ENCODE results near the gene TMEM125. TPM values are rescaled to one million over a fixed set of nuclear protein-coding genes. Genes with fewer than 3 reads are reported as not detected.

Gene TMEM125
- total RNA-seq, 2 donors from 2014 or later = not detected

DNA sequence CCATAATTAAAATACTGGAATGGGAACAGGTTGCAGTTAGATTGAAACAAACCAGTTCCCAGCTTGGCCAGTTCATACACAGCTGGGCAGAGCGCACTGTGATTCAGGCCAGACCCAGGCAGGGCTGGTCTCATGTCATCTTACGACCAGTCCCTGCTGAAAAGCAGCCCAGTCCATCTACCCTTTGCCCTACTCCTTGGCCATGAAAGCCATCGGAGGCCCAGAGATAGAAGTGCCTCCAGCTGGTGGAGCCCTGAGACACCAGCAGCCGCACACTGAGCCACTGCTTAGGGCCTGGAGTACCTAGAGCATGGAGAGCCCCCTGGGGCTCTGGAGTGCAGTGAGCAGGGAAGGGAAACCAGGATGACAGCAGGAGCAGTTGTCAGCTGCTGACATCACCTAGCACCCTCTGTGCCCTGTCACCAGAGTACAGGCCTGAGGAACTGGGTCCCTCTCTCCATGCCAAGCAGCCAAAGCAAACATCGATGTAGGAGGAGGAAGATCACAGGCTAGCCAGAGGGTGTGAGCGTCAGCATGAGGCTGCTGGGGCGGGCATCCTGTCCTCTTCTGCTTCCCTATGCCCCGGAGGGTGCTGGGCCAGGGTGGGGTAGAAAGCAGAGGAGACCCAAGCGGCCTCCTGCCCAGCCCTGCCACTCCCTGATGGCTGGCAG, 34.2 kb upstream of the TMEM125 start:
- Mint-ChIP-seq H3K4me1 (ENCODE audit: low read depth) (no peaks in the 10 kb centered on the region), H3K9me3 (no peaks in the 10 kb centered on the region), H3K27me3 (ENCODE audit: low read depth) (no peaks in the 10 kb centered on the region), H3K4me3 (no peak overlapping the region), H3K27ac (no peak overlapping the region), H3K36me3 (ENCODE audit: insufficient read depth in 2 of 2) (no peaks in the 10 kb centered on the region)
- ATAC-seq (replicated peaks in 1 of 2) = no peak
- DNase-seq = no peak

DNA sequence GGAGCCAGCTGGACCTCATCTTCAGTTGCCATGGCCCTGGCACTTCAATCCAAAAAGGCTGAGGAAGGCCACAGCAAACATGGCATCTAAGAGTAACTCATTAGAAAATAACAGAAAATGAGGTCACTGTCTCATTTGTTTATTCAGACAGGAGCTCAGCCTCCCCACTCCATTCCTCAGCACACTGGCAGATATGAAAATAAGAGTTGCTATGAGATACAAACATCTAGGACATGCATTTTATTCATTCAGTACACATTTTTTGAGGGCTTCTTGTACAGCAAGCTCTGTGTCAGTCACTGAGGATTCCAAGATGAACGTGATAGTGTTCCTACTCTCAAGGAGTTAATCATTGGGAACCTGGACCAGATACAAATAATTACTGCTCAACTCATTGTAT, 32.7 kb upstream of the TMEM125 start:
- no peaks in the 10 kb centered on the region for H3K36me3 Mint-ChIP-seq (ENCODE audit: insufficient read depth in 2 of 2)
- ATAC-seq (replicated peaks in 1 of 2) (no peak), DNase-seq (no peak)
- no peaks in the 10 kb centered on the region for H3K27me3 Mint-ChIP-seq (ENCODE audit: low read depth)
- H3K27ac Mint-ChIP-seq = no peak overlapping the region
- H3K4me1 Mint-ChIP-seq (ENCODE audit: low read depth) = no peaks in the 10 kb centered on the region
- H3K9me3 Mint-ChIP-seq = no peaks in the 10 kb centered on the region
- no peak overlapping the region for H3K4me3 Mint-ChIP-seq

DNA sequence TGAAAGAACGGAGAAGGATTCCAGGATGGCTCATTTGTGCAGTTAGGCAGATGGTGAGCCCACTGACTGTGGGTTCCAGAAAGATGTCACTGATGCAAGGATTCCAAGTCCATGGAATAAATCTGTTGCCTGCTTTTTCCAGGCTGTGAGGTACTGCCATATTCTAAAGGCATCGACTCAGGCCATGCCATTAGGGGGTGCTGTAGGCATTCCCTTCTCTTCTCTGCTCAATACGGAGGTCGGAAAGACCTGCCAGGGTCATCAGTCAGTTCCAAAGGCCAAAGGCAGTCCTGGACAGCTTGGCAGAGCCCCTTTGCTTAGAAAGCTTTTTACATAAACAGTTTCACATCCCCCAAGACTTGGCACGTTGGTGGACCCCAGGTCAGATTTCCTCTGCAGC, 31.7 kb upstream of the TMEM125 start:
- no peaks in the 10 kb centered on the region for H3K9me3 Mint-ChIP-seq
- no peak overlapping the region for H3K4me3 Mint-ChIP-seq
- H3K4me1 Mint-ChIP-seq (ENCODE audit: low read depth) = no peaks in the 10 kb centered on the region
- ATAC-seq (replicated peaks in 1 of 2) = peak; percentile 53 to 55
- H3K27ac Mint-ChIP-seq = no peak overlapping the region
- H3K27me3 Mint-ChIP-seq (ENCODE audit: low read depth) = no peaks in the 10 kb centered on the region
- DNase-seq = peak; percentile 34 to 44
- no peaks in the 10 kb centered on the region for H3K36me3 Mint-ChIP-seq (ENCODE audit: insufficient read depth in 2 of 2)

DNA sequence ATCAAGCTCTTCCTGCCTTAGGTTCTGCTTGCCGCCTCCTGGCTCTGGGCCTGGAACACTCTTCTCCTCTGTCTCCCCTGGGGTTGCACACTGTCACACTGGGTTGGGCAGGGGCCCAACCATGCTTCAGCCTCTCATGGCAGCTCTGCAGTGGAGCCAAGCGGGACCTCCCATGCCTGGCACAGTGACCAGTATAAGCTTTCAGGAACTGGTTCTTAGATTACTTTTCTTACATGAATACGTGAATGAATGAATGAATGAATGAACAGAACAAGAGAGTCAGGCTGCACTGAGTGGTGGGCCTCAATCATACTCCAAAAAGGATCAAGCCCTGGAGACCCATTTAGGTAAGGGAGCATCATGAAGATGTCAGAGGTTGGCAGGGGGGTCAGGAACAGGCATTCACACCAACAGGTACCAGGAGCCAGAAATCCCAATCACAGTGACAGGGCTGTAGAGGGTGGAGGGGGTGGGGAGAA, 30.8 kb upstream of the TMEM125 start:
- DNase-seq (no peak), ATAC-seq (replicated peaks in 1 of 2) (no peak)
- Mint-ChIP-seq H3K27ac (no peak overlapping the region), H3K4me1 (ENCODE audit: low read depth) (no peaks in the 10 kb centered on the region), H3K36me3 (ENCODE audit: insufficient read depth in 2 of 2) (no peaks in the 10 kb centered on the region), H3K27me3 (ENCODE audit: low read depth) (no peaks in the 10 kb centered on the region), H3K9me3 (no peaks in the 10 kb centered on the region), H3K4me3 (no peak overlapping the region)

- no peaks in the 10 kb centered on the region for H3K27me3 Mint-ChIP-seq (ENCODE audit: low read depth)
- DNase-seq (no peak), ATAC-seq (replicated peaks in 1 of 2) (no peak)
- H3K36me3 Mint-ChIP-seq (ENCODE audit: insufficient read depth in 2 of 2) = no peaks in the 10 kb centered on the region
- no peaks in the 10 kb centered on the region for H3K4me1 Mint-ChIP-seq (ENCODE audit: low read depth)
- H3K27ac Mint-ChIP-seq = no peak overlapping the region
- H3K9me3 Mint-ChIP-seq = no peaks in the 10 kb centered on the region
- H3K4me3 Mint-ChIP-seq = no peak overlapping the region
Observed at GRCh38 chr1:43239484-43239883, 30.3 kb upstream of the TMEM125 start.

DNA sequence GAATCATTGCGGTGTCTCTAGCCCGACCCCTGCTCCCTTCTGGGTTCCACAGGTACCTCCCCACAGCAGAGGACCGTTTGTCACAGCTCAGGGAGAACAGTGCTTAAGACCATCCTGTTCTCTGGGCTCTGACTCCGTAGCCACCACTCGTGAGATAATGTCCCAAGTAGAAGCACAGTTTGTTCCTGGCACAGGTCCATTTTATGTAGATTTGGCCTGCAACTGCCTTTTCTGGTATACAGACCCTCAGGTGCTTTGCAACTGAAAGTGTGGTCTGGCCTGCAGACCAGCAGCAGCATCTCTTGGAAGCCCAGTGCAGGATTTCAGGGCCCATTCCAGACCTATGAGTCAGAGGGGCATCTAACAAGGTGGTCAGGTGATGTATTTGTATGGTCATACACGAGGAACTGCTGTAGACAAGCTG, 28.4 kb upstream of the TMEM125 start:
- H3K27me3 Mint-ChIP-seq (ENCODE audit: low read depth) = no peaks in the 10 kb centered on the region
- H3K4me3 Mint-ChIP-seq = no peak overlapping the region
- no peaks in the 10 kb centered on the region for H3K36me3 Mint-ChIP-seq (ENCODE audit: insufficient read depth in 2 of 2)
- DNase-seq (no peak), ATAC-seq (replicated peaks in 1 of 2) (no peak)
- no peaks in the 10 kb centered on the region for H3K9me3 Mint-ChIP-seq
- no peaks in the 10 kb centered on the region for H3K4me1 Mint-ChIP-seq (ENCODE audit: low read depth)
- no peak overlapping the region for H3K27ac Mint-ChIP-seq

DNA sequence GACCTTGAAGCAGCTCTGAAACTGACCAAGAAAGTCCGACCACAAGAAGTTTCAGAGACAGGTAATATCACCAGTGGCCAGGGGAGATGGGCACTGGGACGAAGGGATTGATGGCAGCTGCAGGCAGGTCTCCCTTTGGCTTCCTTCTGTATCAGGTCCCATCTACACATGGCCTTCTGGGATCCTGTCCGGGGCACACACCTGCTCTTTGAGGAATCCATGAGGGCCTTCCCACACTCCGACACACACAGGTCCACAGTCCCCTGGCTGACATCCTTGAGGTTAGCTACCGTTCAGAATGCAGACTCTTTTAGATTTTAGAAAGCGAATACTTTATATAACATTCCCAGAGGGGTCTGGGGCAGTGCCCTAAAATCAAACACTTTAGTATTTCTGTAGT, 26.5 kb upstream of the TMEM125 start:
- H3K4me3 Mint-ChIP-seq = no peak overlapping the region
- H3K4me1 Mint-ChIP-seq (ENCODE audit: low read depth) = no peaks in the 10 kb centered on the region
- no peak overlapping the region for H3K27ac Mint-ChIP-seq
- DNase-seq = no peak
- no peaks in the 10 kb centered on the region for H3K27me3 Mint-ChIP-seq (ENCODE audit: low read depth)
- peaks cover 0 to 1% of the 10 kb centered on the region in 2 donors for H3K9me3 Mint-ChIP-seq
- no peak for ATAC-seq (replicated peaks in 1 of 2)
- no peaks in the 10 kb centered on the region for H3K36me3 Mint-ChIP-seq (ENCODE audit: insufficient read depth in 2 of 2)

- Mint-ChIP-seq H3K27me3 (ENCODE audit: low read depth) (no peaks in the 10 kb centered on the region), H3K4me1 (ENCODE audit: low read depth) (no peaks in the 10 kb centered on the region), H3K9me3 (peaks cover 0 to 1% of the 10 kb centered on the region in 2 donors), H3K27ac (peak overlapping the region; percentile 5), H3K4me3 (no peak overlapping the region), H3K36me3 (ENCODE audit: insufficient read depth in 2 of 2) (no peaks in the 10 kb centered on the region)
- no peak for ATAC-seq (replicated peaks in 1 of 2)
- DNase-seq = no peak
Observed at GRCh38 chr1:43246466-43247213, 23.1 kb upstream of the TMEM125 start.

- no peak for ATAC-seq (replicated peaks in 1 of 2)
Observed at GRCh38 chr1:43247256-43247921, 22.4 kb upstream of the TMEM125 start.

GRCh38 chr1:43250351-43250761, 19.4 kb upstream of the TMEM125 start:
- no peak for DNase-seq
- Mint-ChIP-seq H3K9me3 (peaks cover 0 to 1% of the 10 kb centered on the region in 2 donors), H3K4me1 (ENCODE audit: low read depth) (no peaks in the 10 kb centered on the region), H3K4me3 (no peak overlapping the region), H3K27ac (no peak overlapping the region), H3K36me3 (ENCODE audit: insufficient read depth in 2 of 2) (no peaks in the 10 kb centered on the region), H3K27me3 (ENCODE audit: low read depth) (peaks cover 7% of the 10 kb centered on the region)
- no peak for ATAC-seq (replicated peaks in 1 of 2)

More at GRCh38 chr1:43247256-43247921, 22.4 kb upstream of the TMEM125 start:
- no peak for DNase-seq
- Mint-ChIP-seq H3K27ac (peak overlapping the region; percentile 5), H3K9me3 (peaks cover 0 to 1% of the 10 kb centered on the region in 2 donors), H3K27me3 (ENCODE audit: low read depth) (peaks cover under 1% of the 10 kb centered on the region), H3K4me1 (ENCODE audit: low read depth) (no peaks in the 10 kb centered on the region), H3K4me3 (no peak overlapping the region), H3K36me3 (ENCODE audit: insufficient read depth in 2 of 2) (no peaks in the 10 kb centered on the region)

DNA sequence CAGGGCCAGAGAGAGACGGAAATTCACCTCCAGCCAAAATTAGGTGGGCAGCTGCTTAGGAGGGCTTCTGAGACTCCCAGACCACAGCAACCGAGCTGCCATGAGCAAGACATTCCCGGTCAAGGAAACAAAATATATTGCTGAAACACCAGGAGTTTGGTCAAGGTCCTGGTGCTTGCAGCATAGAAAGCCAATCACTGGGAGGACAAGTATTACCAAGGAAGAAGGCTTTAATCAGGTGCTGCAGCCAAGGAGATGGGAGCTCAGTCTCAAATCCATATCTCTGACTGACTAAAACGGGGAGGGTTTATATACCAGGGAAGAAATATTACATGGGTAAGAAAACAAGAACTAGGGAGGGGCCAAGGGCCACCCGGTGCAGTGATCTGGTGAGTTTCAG, 18.8 kb upstream of the TMEM125 start:
- Mint-ChIP-seq H3K9me3 (peaks cover 0 to 1% of the 10 kb centered on the region in 2 donors), H3K4me3 (no peak overlapping the region), H3K27ac (no peak overlapping the region), H3K36me3 (ENCODE audit: insufficient read depth in 2 of 2) (no peaks in the 10 kb centered on the region), H3K27me3 (ENCODE audit: low read depth) (peaks cover 7% of the 10 kb centered on the region), H3K4me1 (ENCODE audit: low read depth) (no peaks in the 10 kb centered on the region)
- DNase-seq (no peak), ATAC-seq (replicated peaks in 1 of 2) (no peak)

- Mint-ChIP-seq H3K36me3 (ENCODE audit: insufficient read depth in 2 of 2) (no peaks in the 10 kb centered on the region), H3K4me3 (no peak overlapping the region), H3K27ac (no peak overlapping the region), H3K27me3 (ENCODE audit: low read depth) (peaks cover 7% of the 10 kb centered on the region), H3K4me1 (ENCODE audit: low read depth) (no peaks in the 10 kb centered on the region), H3K9me3 (no peaks in the 10 kb centered on the region)
- ATAC-seq (replicated peaks in 1 of 2) (no peak), DNase-seq (no peak)
Observed at GRCh38 chr1:43252225-43252624, 17.6 kb upstream of the TMEM125 start.

GRCh38 chr1:43253173-43253572, 16.6 kb upstream of the TMEM125 start:
- H3K27ac Mint-ChIP-seq = no peak overlapping the region
- ATAC-seq (replicated peaks in 1 of 2) (no peak), DNase-seq (no peak)
- no peaks in the 10 kb centered on the region for H3K36me3 Mint-ChIP-seq (ENCODE audit: insufficient read depth in 2 of 2)
- no peaks in the 10 kb centered on the region for H3K4me1 Mint-ChIP-seq (ENCODE audit: low read depth)
- peaks cover 7% of the 10 kb centered on the region for H3K27me3 Mint-ChIP-seq (ENCODE audit: low read depth)
- H3K4me3 Mint-ChIP-seq = no peak overlapping the region
- H3K9me3 Mint-ChIP-seq = no peaks in the 10 kb centered on the region

All from activated T-cell treated with anti-CD3 and anti-CD28 coated beads, Interleukin-2, amount 50 U/mL, for 72 hours (primary cell).